PFSK-1 (cell line): ENCODE measurements around the gene TNFRSF1A.

Experiments used
- FOXP2 ChIP-seq: optimal IDR thresholded peaks from 2 replicates; pipeline ENCODE3; 2011; ENCODE audit warnings: borderline replicate concordance, control low read depth, inconsistent platforms; ENCODE audit not compliant: insufficient read depth; ENCODE audit errors: extremely low read length, extremely low read depth
- POLR2AphosphoS5 ChIP-seq: IDR thresholded peaks from 2 replicates; pipeline ENCODE4 v1.6.1; 2012; ENCODE audit warnings: low read depth, mild to moderate bottlenecking, control low read depth, low read length, moderate library complexity
- SIN3A ChIP-seq: IDR thresholded peaks from 2 replicates; pipeline ENCODE4 v1.6.1; 2012; ENCODE audit warnings: mild to moderate bottlenecking, low read length, moderate library complexity, borderline replicate concordance; ENCODE audit not compliant: insufficient read depth
- TAF1 ChIP-seq: IDR thresholded peaks from 2 replicates; pipeline ENCODE4 v1.6.1; 2012; ENCODE audit warnings: low read length, control low read depth, borderline replicate concordance; ENCODE audit not compliant: insufficient read depth
- TF ChIP-seq, protein P1 (sequence below), 2 experiments: IDR thresholded peaks; 2 replicates each; pipeline versions ENCODE4 v1.6.1 to v1.8.0; 2011 to 2012; ENCODE audit warnings: low read depth in 2 of 2, low read length in 2 of 2, control low read depth in 1 of 2, inconsistent platforms in 1 of 2, mild to moderate bottlenecking in 1 of 2, moderate library complexity in 1 of 2; ENCODE audit not compliant: insufficient read depth in 1 of 2

DNA sequence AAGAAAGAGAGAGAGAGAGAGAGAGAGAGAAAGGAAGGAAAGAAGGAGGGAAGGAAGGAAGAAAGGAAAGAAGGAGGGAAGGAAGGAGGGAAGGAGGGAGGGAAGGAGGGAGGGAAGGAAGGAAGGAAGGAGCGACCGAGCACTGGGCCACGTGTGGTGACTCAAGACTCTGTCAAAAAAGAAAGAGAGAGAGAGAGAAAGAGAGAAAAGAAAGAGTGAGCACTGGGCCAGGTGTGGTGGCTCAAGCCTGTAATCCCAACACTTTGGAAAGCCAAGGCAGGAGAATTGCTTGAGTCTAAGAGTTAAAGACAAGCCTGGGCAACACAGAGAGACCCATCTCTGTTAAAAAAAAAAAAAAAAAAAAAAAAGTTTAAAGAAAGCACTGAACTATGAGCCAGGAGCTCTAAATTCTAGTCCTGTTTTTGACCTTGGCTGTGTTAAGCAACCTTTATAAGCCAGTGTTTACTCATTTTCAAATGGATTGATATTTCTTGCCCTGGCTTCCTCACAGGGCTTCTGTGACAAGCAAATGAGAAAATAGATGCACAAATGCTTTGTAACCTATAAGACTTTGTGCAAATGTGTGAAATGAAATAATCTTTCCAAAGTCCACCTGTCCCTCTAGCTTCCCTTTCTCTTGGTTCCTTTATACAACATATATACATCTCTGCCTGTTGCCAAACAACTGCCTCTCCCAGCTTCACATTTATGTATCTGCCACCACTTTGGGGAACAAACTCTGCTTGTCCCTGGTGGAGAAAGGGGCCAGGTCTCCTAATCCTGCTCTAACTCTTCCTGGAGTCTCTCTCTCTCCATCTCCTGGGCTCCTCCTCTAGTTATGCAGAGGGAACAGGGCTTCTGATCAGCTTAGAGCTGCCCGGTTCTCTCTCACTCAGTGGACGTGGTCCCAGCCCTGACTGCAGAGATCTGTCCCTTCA lies 47.5 kb downstream of the TNFRSF1A start:
- no peak for TF ChIP-seq POLR2AphosphoS5
- TF ChIP-seq, protein P1, sequence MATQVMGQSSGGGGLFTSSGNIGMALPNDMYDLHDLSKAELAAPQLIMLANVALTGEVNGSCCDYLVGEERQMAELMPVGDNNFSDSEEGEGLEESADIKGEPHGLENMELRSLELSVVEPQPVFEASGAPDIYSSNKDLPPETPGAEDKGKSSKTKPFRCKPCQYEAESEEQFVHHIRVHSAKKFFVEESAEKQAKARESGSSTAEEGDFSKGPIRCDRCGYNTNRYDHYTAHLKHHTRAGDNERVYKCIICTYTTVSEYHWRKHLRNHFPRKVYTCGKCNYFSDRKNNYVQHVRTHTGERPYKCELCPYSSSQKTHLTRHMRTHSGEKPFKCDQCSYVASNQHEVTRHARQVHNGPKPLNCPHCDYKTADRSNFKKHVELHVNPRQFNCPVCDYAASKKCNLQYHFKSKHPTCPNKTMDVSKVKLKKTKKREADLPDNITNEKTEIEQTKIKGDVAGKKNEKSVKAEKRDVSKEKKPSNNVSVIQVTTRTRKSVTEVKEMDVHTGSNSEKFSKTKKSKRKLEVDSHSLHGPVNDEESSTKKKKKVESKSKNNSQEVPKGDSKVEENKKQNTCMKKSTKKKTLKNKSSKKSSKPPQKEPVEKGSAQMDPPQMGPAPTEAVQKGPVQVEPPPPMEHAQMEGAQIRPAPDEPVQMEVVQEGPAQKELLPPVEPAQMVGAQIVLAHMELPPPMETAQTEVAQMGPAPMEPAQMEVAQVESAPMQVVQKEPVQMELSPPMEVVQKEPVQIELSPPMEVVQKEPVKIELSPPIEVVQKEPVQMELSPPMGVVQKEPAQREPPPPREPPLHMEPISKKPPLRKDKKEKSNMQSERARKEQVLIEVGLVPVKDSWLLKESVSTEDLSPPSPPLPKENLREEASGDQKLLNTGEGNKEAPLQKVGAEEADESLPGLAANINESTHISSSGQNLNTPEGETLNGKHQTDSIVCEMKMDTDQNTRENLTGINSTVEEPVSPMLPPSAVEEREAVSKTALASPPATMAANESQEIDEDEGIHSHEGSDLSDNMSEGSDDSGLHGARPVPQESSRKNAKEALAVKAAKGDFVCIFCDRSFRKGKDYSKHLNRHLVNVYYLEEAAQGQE (IDR thresholded peaks at IDR 0.05; ENCODE audit: insufficient read depth in 1 of 2, low read depth in 2 of 2, low read length in 2 of 2): no peak
- TF ChIP-seq TAF1: no peak
- no peak for TF ChIP-seq SIN3A
- TF ChIP-seq FOXP2: no peak
